B cell (primary cell): ENCODE results near the gene FXR1. TPM values are rescaled to one million over a fixed set of nuclear protein-coding genes. Genes with fewer than 3 reads are reported as not detected.

Source experiments
- ATAC-seq: fragments of 200-7000 bp; cut with Tn5 transposase; one replicate; pipeline ENCODE4 v1.10.0; 2021; ENCODE audit warnings: low read depth, mild to moderate bottlenecking, moderate number of reproducible peaks, moderate library complexity
- CTCF ChIA-PET: fragments of 350-600 bp; sonication (Branson Sonifier 250); formaldehyde crosslinking; loops from one replicate; lab custom pipeline; 2021; ENCODE audit warnings: antibody characterized with exemption, inconsistent platforms; lab: Charles Lee
- POLR2A ChIA-PET: fragments of 350-600 bp; sonication (Branson Sonifier 250); formaldehyde crosslinking; loops from one replicate; lab custom pipeline; 2021; ENCODE audit warnings: antibody characterized with exemption; lab: Charles Lee
- DNase-seq: peaks from one replicate; pipeline ENCODE4 v3.0.0; 2013
- H2AFZ ChIP-seq: 2 replicates; pipeline ENCODE4 v1.6.1; 2012; ENCODE audit warnings: mild to moderate bottlenecking, low read depth, low read length; ENCODE audit not compliant: insufficient read depth, poor library complexity, severe bottlenecking
- H3K27ac ChIP-seq, 2 donors: 1 replicate in 1 of 2; 2 replicates in 1 of 2; pipeline ENCODE4 v1.5.1; 2012 to 2013; ENCODE audit warnings: low read length in 2 of 2, mild to moderate bottlenecking in 2 of 2, moderate library complexity in 1 of 2
- H3K27me3 ChIP-seq, 4 experiments: fragments of 200-600 bp in 1 of 4; sonication (generic) in 1 of 4; replicated peaks in 1 of 4; 1 replicate in 2 of 4; 2 replicates in 2 of 4; pipeline versions ENCODE4 v1.6.1 to v1.7.0; 2013 to 2016; ENCODE audit warnings: low read length in 3 of 4, mild to moderate bottlenecking in 2 of 4, mixed read lengths in 1 of 4, moderate library complexity in 1 of 4; ENCODE audit not compliant: insufficient read depth in 4 of 4, control insufficient read depth in 3 of 4; ENCODE audit errors: control extremely low read depth in 1 of 4
- H3K36me3 ChIP-seq, 2 experiments: replicated peaks in 1 of 2; 1 replicate in 1 of 2; 2 replicates in 1 of 2; pipeline versions ENCODE4 v1.6.1 to v1.7.1; 2013; ENCODE audit warnings: low read length in 1 of 2; ENCODE audit not compliant: insufficient read depth in 2 of 2, control insufficient read depth in 1 of 2; ENCODE audit errors: control extremely low read depth in 1 of 2, extremely low read depth in 1 of 2
- H3K4me1 ChIP-seq, 2 donors: fragments of 200-600 bp in 1 of 2; sonication (generic) in 1 of 2; 1 replicate in 1 of 2; 2 replicates in 1 of 2; pipeline versions ENCODE4 v1.5.1 to v1.6.1; 2013 to 2017; ENCODE audit warnings: low read length in 2 of 2; ENCODE audit not compliant: control insufficient read depth in 2 of 2, insufficient read depth in 2 of 2
- H3K4me2 ChIP-seq: replicated peaks from 2 replicates; pipeline ENCODE3; 2012; ENCODE audit warnings: mild to moderate bottlenecking, low read depth, low read length; ENCODE audit not compliant: poor library complexity, severe bottlenecking
- H3K4me3 ChIP-seq, 5 experiments: fragments of 200-600 bp in 1 of 5; sonication (generic) in 1 of 5; 1 replicate in 3 of 5; 2 replicates in 2 of 5; pipeline versions ENCODE4 v1.5.1 to v1.7.0; 2011 to 2016; ENCODE audit warnings: low read length in 4 of 5, mild to moderate bottlenecking in 4 of 5, low read depth in 2 of 5, control low read depth in 1 of 5, moderate library complexity in 1 of 5; ENCODE audit not compliant: insufficient read depth in 1 of 5; ENCODE audit errors: control extremely low read depth in 1 of 5, extremely low read depth in 1 of 5
- H3K79me2 ChIP-seq: fragments of 200-600 bp; sonication (generic); one replicate; pipeline ENCODE4 v1.6.0; 2016; ENCODE audit warnings: low read length; ENCODE audit not compliant: control insufficient read depth, insufficient read depth
- H3K9ac ChIP-seq: fragments of 200-600 bp; sonication (generic); 2 replicates; pipeline ENCODE4 v1.6.1; 2017; ENCODE audit warnings: mild to moderate bottlenecking, low read length, moderate library complexity
- H3K9me3 ChIP-seq, 3 donors: one replicate each; pipeline versions ENCODE4 v1.6.1 to v1.7.1; 2013; ENCODE audit warnings: low read length in 2 of 3; ENCODE audit not compliant: control insufficient read depth in 2 of 3, insufficient read depth in 1 of 3; ENCODE audit errors: control extremely low read depth in 1 of 3
- H4K20me1 ChIP-seq: 2 replicates; pipeline ENCODE4 v1.6.0; 2012; ENCODE audit warnings: mild to moderate bottlenecking, low read length; ENCODE audit not compliant: insufficient read depth, control insufficient read depth, poor library complexity, severe bottlenecking
- H3K27ac Mint-ChIP-seq: one replicate; pipeline ENCODE4 v1.8.0; 2021; ENCODE audit warnings: mixed read lengths
- H3K27me3 Mint-ChIP-seq: one replicate; pipeline ENCODE4 v1.8.0; 2021; ENCODE audit warnings: mixed read lengths
- H3K4me1 Mint-ChIP-seq: one replicate; pipeline ENCODE4 v1.8.0; 2021; ENCODE audit warnings: mixed read lengths
- H3K4me3 Mint-ChIP-seq: one replicate; pipeline ENCODE4 v1.8.0; 2021; ENCODE audit warnings: mixed read lengths
- H3K9me3 Mint-ChIP-seq: one replicate; pipeline ENCODE4 v1.8.0; 2022; ENCODE audit warnings: mixed read lengths; ENCODE audit not compliant: insufficient read depth
- EZH2 ChIP-seq: IDR thresholded peaks from 2 replicates; pipeline ENCODE4 v1.6.1; 2012; ENCODE audit warnings: borderline replicate concordance, low read depth, mild to moderate bottlenecking, moderate library complexity, low read length; ENCODE audit not compliant: insufficient read depth, poor library complexity, severe bottlenecking
- WGBS: methylation state at CpG from one replicate; pipeline ENCODE4 v1.1.5; 2013; ENCODE audit warnings: missing lambda C conversion rate; ENCODE audit not compliant: insufficient coverage; 5-methylcytosine and 5-hydroxymethylcytosine counted together
- intact Hi-C: fragments of 100-400 bp; cut with micrococcal nuclease; formaldehyde crosslinking; loops from one replicate; pipeline ENCODE4 v1.10.0; 2022
- polyA plus RNA-seq: library from polyadenylated mRNA; depleted of rRNA; stranded (reverse); fragments of >200 nt; gene quantifications from 2 replicates; pipeline ENCODE4 v1.2.3, GENCODE V29; 2012
- total RNA-seq, 2 donors: library from RNA; stranded (reverse); fragments of 120-200 nt in 1 of 2; gene quantifications; 1 replicate in 1 of 2; 2 replicates in 1 of 2; pipeline versions ENCODE4 v1.2.3 to v1.2.4, GENCODE V29; 2013 to 2022
- TF ChIP-seq, protein P1 (sequence below): fragments of 200-600 bp; IDR thresholded peaks from one replicate; pipeline ENCODE4 v1.8.0; 2022; ENCODE audit warnings: antibody characterized with exemption, mild to moderate bottlenecking

FXR1 gene
- total and polyA plus RNA-seq, 2 donors (not counting 1 experiment from before 2014, with no cell fraction given) = 43.4 to 144 TPM

DNA sequence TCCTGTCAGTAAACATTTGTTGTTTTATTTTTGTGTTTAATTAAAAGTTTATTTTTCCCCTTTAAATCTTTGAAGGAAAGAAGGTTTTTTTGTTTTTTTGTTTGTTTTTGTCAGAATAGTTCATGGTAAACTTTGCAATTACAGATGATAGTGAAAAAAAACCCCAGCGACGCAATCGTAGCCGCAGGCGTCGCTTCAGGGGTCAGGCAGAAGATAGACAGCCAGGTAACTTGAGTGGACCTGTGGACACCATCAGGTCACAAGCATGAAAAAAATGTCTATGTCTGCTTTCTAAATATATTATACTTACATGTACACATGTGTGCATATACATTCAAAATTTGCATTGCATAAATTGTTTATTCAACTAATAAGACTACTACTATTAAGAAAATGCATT, 58.5 kb downstream of the FXR1 start:
- no peak overlapping the region for H3K27ac ChIP-seq
- TF ChIP-seq, protein P1, sequence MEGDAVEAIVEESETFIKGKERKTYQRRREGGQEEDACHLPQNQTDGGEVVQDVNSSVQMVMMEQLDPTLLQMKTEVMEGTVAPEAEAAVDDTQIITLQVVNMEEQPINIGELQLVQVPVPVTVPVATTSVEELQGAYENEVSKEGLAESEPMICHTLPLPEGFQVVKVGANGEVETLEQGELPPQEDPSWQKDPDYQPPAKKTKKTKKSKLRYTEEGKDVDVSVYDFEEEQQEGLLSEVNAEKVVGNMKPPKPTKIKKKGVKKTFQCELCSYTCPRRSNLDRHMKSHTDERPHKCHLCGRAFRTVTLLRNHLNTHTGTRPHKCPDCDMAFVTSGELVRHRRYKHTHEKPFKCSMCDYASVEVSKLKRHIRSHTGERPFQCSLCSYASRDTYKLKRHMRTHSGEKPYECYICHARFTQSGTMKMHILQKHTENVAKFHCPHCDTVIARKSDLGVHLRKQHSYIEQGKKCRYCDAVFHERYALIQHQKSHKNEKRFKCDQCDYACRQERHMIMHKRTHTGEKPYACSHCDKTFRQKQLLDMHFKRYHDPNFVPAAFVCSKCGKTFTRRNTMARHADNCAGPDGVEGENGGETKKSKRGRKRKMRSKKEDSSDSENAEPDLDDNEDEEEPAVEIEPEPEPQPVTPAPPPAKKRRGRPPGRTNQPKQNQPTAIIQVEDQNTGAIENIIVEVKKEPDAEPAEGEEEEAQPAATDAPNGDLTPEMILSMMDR = no peak
- TF ChIP-seq EZH2 = no peak
- H3K4me1 ChIP-seq = peaks cover 0 to 5% of the 10 kb centered on the region in 2 donors
- CTCF ChIA-PET = interaction anchor here (1.0 kb wide), 1 partner anchor 17 kb away, joined by 3 read pairs; no protein-coding TSS in a partner anchor
- no peaks in the 10 kb centered on the region for H4K20me1 ChIP-seq
- H3K27me3 ChIP-seq = no peaks in the 10 kb centered on the region
- intact Hi-C loops = no loop called here
- H3K9me3 ChIP-seq = no peaks in the 10 kb centered on the region
- H3K4me2 ChIP-seq = no peak overlapping the region
- H3K4me3 ChIP-seq = no peak overlapping the region
- H3K36me3 ChIP-seq = peaks cover 2 to 47% of the 10 kb centered on the region in 2 experiments
- POLR2A ChIA-PET = no interaction called here
- Mint-ChIP-seq H3K4me1 (peaks cover 14% of the 10 kb centered on the region), H3K9me3 (no peaks in the 10 kb centered on the region), H3K4me3 (no peak overlapping the region), H3K27ac (no peak overlapping the region), H3K27me3 (no peaks in the 10 kb centered on the region)
- H3K79me2 ChIP-seq = no peaks in the 10 kb centered on the region
- DNase-seq = no peak
- no peak overlapping the region for H2AFZ ChIP-seq
- no peak for ATAC-seq
- 92% methylated on average over 2 of the region's 6 CpGs for WGBS
- no peak overlapping the region for H3K9ac ChIP-seq

DNA sequence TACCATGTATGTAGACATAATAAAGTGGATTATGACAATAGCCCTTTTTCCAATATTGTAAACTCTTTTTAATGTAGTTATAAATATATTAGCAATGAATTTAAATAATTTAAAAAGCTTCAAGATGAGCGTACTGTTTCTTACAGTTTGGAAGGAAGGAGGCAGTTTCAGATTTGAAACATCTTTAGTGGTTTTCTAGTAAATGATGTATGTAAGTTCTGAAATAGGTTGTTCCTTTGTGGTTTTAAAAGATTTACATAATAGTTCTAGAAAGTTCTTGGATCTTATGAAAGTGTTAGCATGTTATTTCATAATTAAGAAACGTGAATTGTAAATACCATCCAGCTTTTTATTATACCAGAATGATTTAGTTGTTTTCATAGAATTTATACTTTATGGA, 61.1 kb downstream of the FXR1 start:
- ATAC-seq (no peak), DNase-seq (no peak)
- H3K9ac ChIP-seq = no peak overlapping the region
- intact Hi-C loops = no loop called here
- no peak overlapping the region for H3K27ac ChIP-seq
- H3K27me3 ChIP-seq = no peaks in the 10 kb centered on the region
- H4K20me1 ChIP-seq = no peaks in the 10 kb centered on the region
- 80% methylated on average over 1 of the region's 2 CpGs for WGBS
- H3K9me3 ChIP-seq = no peaks in the 10 kb centered on the region
- H3K79me2 ChIP-seq = no peaks in the 10 kb centered on the region
- no peak overlapping the region for H3K4me2 ChIP-seq
- no peak overlapping the region for H2AFZ ChIP-seq
- CTCF ChIA-PET = no interaction called here
- Mint-ChIP-seq H3K27me3 (no peaks in the 10 kb centered on the region), H3K4me1 (peaks cover 14% of the 10 kb centered on the region), H3K9me3 (no peaks in the 10 kb centered on the region), H3K27ac (peak overlapping the region; percentile 38), H3K4me3 (no peak overlapping the region)
- peaks cover 0 to 5% of the 10 kb centered on the region in 2 donors for H3K4me1 ChIP-seq
- H3K4me3 ChIP-seq = no peak overlapping the region
- TF ChIP-seq, protein P1 = no peak
- TF ChIP-seq EZH2 = no peak
- peaks cover 5 to 35% of the 10 kb centered on the region in 2 experiments for H3K36me3 ChIP-seq
- POLR2A ChIA-PET = no interaction called here
